Cardiac fibroblast (primary cell): ENCODE results near the gene GNAZ.

Experiments used
- DNase-seq, 2 donors: peaks; one replicate each; pipeline versions ENCODE4 v3.0.0 to v3.0.0-alpha.2; 2010; ENCODE audit warnings: low read depth in 2 of 2
- H3K4me3 ChIP-seq, 2 donors: replicated peaks in 1 of 2; 1 replicate in 1 of 2; 2 replicates in 1 of 2; pipeline ENCODE4 v1.5.1; 2011; ENCODE audit warnings: low read depth in 2 of 2, low read length in 2 of 2, mild to moderate bottlenecking in 2 of 2, moderate library complexity in 1 of 2
- TF ChIP-seq, protein P1 (sequence below): IDR thresholded peaks from one replicate; pipeline ENCODE4 v1.5.1; 2011; ENCODE audit warnings: low read depth, mild to moderate bottlenecking, low read length, inconsistent platforms

GNAZ gene

DNA sequence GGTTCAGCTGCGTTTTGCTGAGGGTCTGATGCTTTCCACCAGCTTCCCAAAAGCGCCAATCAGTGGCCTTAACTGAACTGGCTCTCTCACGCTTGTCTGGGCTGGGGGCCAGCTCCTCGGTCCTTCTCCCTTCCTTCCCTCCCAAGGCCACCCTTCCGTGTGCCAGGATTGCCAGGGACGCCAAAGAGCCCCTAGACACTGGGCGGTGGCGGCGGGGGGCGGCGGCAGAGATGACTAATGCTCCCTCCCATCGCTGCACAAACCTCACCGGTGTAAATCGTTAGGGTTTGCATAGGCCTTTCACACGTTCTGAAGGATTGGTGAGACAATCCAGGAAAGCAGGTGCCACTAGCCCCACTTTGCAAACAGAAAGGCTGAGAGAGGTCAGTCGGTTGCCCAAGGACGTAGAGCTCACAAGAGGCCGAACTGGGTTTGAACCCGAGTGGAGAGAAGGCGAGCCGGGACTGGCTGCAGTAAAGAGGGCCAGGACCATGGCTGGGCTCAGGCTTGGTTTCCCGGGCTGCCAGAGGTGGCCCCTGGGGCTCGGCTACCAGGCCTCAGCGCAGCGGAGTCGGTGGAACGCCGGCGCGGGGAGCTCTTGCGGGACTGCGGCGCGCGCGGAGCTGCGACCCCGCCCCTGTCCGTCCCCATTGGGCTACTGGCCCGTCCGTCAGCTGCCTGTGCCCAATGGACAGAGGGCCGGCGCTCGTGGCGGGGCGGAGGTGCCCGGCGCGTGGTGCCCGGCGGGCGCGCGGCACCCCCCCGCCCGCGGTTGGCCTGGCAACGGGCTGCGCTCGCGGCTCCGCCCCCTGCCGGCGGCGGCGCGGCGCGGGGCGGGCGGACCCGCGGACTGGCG lies 589 bp upstream of the GNAZ start:
- TF ChIP-seq, protein P1, sequence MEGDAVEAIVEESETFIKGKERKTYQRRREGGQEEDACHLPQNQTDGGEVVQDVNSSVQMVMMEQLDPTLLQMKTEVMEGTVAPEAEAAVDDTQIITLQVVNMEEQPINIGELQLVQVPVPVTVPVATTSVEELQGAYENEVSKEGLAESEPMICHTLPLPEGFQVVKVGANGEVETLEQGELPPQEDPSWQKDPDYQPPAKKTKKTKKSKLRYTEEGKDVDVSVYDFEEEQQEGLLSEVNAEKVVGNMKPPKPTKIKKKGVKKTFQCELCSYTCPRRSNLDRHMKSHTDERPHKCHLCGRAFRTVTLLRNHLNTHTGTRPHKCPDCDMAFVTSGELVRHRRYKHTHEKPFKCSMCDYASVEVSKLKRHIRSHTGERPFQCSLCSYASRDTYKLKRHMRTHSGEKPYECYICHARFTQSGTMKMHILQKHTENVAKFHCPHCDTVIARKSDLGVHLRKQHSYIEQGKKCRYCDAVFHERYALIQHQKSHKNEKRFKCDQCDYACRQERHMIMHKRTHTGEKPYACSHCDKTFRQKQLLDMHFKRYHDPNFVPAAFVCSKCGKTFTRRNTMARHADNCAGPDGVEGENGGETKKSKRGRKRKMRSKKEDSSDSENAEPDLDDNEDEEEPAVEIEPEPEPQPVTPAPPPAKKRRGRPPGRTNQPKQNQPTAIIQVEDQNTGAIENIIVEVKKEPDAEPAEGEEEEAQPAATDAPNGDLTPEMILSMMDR = no peak
- DNase-seq = peak; percentile 84 to 93
- H3K4me3 ChIP-seq = peak overlapping the region; percentile 47 to 57

- TF ChIP-seq, protein P1 = no peak
- H3K4me3 ChIP-seq = no peak overlapping the region
- no peak for DNase-seq
These were observed 1.1 kb downstream of the GNAZ start for GRCh38 chr22:23071230-23072076.

GRCh38 chr22:23072077-23072910 lies 2.0 kb downstream of the GNAZ start:
- TF ChIP-seq, protein P1 = no peak
- DNase-seq = no peak
- H3K4me3 ChIP-seq = no peak overlapping the region

DNA sequence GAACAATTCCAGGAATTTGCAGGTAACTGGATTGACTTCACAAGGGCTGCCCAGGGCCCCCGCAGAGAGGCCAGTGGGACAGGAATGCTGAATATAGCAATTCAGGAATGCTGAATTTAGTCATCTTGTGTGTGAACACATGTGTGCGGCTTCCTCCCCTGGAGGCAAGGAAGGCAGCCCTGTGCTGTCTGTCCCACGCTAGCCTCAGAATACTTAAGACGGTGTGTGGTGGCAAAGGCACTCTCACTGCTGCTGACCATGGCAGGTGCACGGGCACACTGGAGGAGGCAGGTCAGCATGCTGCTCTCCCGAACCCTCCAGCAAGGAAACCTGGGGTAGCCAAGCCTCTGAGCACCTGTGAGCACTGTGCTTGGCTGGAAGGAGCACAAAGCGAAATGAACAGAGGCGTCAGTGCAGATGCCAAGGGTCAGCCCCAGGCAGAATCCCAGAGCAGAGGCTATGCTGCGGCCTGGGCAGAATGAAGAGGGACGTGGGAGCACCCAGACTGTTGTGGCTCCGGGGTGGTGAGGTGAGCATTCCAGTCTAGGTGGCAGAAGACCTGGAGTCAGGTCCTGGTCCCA lies 2.7 kb downstream of the GNAZ start:
- DNase-seq = no peak
- TF ChIP-seq, protein P1 = no peak
- no peak overlapping the region for H3K4me3 ChIP-seq

- H3K4me3 ChIP-seq = no peak overlapping the region
- TF ChIP-seq, protein P1 = no peak
- no peak for DNase-seq
These were observed 3.4 kb downstream of the GNAZ start for GRCh38 chr22:23073526-23074229.

DNA sequence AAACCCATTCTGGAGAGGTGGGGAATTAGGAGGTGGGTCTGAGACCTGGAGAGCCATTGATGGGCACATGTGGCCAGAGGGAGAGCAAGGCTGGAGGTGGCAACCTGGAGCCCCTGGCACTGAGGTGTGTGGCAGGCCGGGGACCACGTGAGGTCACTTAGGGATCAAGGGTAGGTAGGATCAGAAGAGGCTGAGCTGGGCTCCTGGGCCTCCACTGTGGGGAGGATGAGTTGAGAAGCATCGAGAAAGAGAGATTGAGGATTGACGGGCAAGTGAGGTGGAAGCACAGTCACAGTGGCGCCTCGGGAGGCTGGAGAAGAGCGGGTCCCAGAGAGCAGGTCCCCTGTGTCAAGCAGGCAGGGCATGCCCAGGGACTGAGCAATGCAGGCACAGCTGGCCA lies 4.1 kb downstream of the GNAZ start:
- TF ChIP-seq, protein P1 = no peak
- H3K4me3 ChIP-seq = no peak overlapping the region
- DNase-seq = no peak
